Stomach (tissue), 4 donors: Measurements from ENCODE around the gene ILF3.

Experiments
- CTCF ChIP-seq, 7 experiments: fragments of 450-650 bp in 4 of 7; fragments of 200-600 bp in 3 of 7; sonication (generic) in 3 of 7; IDR thresholded peaks; one replicate each; pipeline ENCODE4 v1.5.1; 2016 to 2019; ENCODE audit warnings: antibody characterized with exemption in 7 of 7, control low read depth in 2 of 7, mild to moderate bottlenecking in 1 of 7
- POLR2A ChIP-seq, 4 donors: fragments of 450-650 bp; IDR thresholded peaks; one replicate each; pipeline ENCODE4 v1.6.1; 2016; ENCODE audit warnings: antibody characterized with exemption in 4 of 4, control low read depth in 2 of 4, mild to moderate bottlenecking in 1 of 4, moderate library complexity in 1 of 4

- TF ChIP-seq CTCF (IDR thresholded peaks at IDR 0.05) (no peak), POLR2A (IDR thresholded peaks at IDR 0.05) (no peak)
Observed at GRCh38 chr19:10678813-10679212, 24.7 kb downstream of the ILF3 start.
